Uterine smooth muscle cell (primary cell): ENCODE measurements around the gene SYDE2. TPM values are rescaled to one million over a fixed set of nuclear protein-coding genes. Genes with fewer than 3 reads are reported as not detected.

Source experiments
- total RNA-seq: library from RNA; depleted of rRNA; stranded (reverse); fragments of >200 nt; gene quantifications from 2 replicates; pipeline ENCODE4 v1.2.3, GENCODE V29; 2014

The SYDE2 gene
- total RNA-seq, result 8.4 and 12.7 TPM in 2 replicates

GRCh38 chr1:85200463-85201339 lies at the start of gene SYDE2:
Gene SYDE2, minus strand, starts transcription at chr1:85201016. Its CDS starts 20 bp downstream, at chr1:85200996.

Other genes with a start within 250 kb of the SYDE2 start
- gene MCOLN2, start 203.9 kb downstream of the SYDE2 start, total RNA-seq, result 2.5 and 2.7 TPM in 2 replicates
- 3.8 and 6.5 TPM in 2 replicates for gene MCOLN3, start 152.5 kb downstream of the SYDE2 start, total RNA-seq
- 15.2 and 18.2 TPM in 2 replicates for gene C1orf52, start 58.6 kb upstream of the SYDE2 start, total RNA-seq
- 28.0 and 32.2 TPM in 2 replicates for gene BCL10, start 75.6 kb upstream of the SYDE2 start, total RNA-seq